Activated CD4-positive, CD25-positive, alpha-beta regulatory T cell treated with anti-CD3 and anti-CD28 coated beads, Interleukin-2, amount 50 U/mL, for 72 hours (primary cell): ENCODE measurements around the gene BAZ2B.

ENCODE experiments used
- DNase-seq: peaks from one replicate; pipeline ENCODE4 v3.0.0; 2021

BAZ2B gene

GRCh38 chr2:159292157-159292556 is 324.2 kb downstream of the BAZ2B start:
- no peak for DNase-seq

GRCh38 chr2:159290289-159290907 is 325.9 kb downstream of the BAZ2B start:
- no peak for DNase-seq

GRCh38 chr2:159287733-159288132 is 328.6 kb downstream of the BAZ2B start:
- DNase-seq, result no peak

GRCh38 chr2:159286709-159287441 is 329.5 kb downstream of the BAZ2B start:
- peak; percentile 95 for DNase-seq

- DNase-seq, result no peak
These were observed 330.2 kb downstream of the BAZ2B start, which contains the start of gene WDSUB1 for GRCh38 chr2:159285929-159286708. TSS of gene WDSUB1 (minus strand) at chr2:159286703. CDS start at chr2:159283069, 3,634 bp downstream.

GRCh38 chr2:159285433-159285832 is 330.9 kb downstream of the BAZ2B start:
- DNase-seq, result no peak

- no peak for DNase-seq
These were observed 332.8 kb downstream of the BAZ2B start for GRCh38 chr2:159283529-159283928.

GRCh38 chr2:159281002-159281401 is 335.3 kb downstream of the BAZ2B start:
- no peak for DNase-seq

GRCh38 chr2:159279700-159280099 is 336.6 kb downstream of the BAZ2B start:
- DNase-seq, result no peak

GRCh38 chr2:159275111-159275510 is 341.2 kb downstream of the BAZ2B start:
- no peak for DNase-seq

- DNase-seq, result no peak
These were observed 344.2 kb downstream of the BAZ2B start for GRCh38 chr2:159272156-159272555.

GRCh38 chr2:159270744-159271379 is 345.5 kb downstream of the BAZ2B start:
- DNase-seq, result no peak
